Stimulated activated CD8-positive, alpha-beta memory T cell treated with anti-CD3 and anti-CD28 coated beads, Interleukin-15, amount 100 ng/mL, for 4 hours (primary cell): ENCODE measurements around the gene IMPACT.

Experiments used
- DNase-seq, 2 donors: peaks; one replicate each; pipeline ENCODE4 v3.0.0-alpha.2; 2020; ENCODE audit warnings: low read depth in 2 of 2

The IMPACT gene

GRCh38 chr18:24421831-24422230, 4.6 kb upstream of the IMPACT start:
- DNase-seq, result no peak

- DNase-seq, result no peak
Measured at GRCh38 chr18:24426073-24426397, 435 bp upstream of the IMPACT start.

GRCh38 chr18:24427484-24427883, 1.0 kb downstream of the IMPACT start:
- DNase-seq, result no peak

DNA sequence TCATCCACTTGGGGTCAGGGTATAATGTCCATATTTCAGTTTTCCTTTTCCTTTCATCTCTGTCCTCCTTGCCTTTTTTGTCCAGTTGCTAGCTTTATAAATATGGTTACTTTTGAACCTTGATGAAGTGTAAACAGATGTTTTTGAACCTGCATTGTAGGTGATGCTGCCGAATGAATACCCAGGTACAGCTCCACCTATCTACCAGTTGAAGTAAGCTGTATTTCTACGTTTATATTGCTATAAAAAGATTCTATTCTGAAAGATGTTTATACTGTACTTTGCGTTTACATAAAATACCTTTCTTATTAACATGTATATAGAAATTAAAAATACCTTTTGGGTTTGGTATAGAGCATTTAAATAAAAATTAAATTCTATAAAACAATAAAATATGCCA, 2.2 kb downstream of the IMPACT start:
- DNase-seq, result no peak

- no peak for DNase-seq
Measured at GRCh38 chr18:24429188-24429587, 2.7 kb downstream of the IMPACT start.

DNA sequence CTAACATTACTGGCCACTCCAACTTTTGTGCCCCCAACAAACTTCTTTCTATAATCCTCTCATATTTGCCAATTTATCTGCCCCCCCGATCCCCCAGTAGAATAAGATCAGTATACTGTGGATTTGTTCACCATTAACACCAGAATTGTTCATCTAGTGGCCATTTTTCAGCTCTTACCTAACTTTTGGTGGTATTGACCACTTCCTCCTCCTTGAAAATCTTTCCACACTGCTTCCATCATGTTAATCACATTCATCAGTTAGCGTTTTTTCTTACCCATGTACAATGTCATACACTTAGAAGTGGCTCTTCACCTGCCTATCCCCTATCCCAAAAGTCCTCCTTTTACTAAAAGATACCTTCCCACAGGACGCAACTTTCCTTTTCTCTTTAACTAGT, 6.1 kb downstream of the IMPACT start:
- DNase-seq, result no peak

- DNase-seq, result no peak
Measured at GRCh38 chr18:24436939-24437338, 10.5 kb downstream of the IMPACT start.

DNA sequence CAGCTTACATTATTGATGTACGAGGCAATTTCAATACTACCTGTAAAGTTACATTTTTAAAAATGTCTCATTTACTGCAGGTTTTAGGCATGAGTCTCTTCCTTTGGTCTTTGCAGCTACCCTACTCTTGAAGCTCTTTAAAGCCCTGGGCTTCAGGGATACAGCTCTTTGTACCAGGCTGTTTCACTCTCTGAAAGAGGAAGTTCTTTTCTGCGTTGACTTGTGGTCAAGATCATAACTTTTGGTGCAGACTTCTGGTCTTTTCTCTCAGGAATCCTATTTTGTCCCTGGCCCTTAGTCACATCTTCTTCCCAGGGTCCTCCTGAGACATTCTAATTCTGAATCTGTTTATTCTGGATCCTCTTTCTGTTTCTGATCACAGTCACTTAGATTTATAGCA, 17.4 kb downstream of the IMPACT start:
- DNase-seq, result no peak

GRCh38 chr18:24446453-24446852, 20.0 kb downstream of the IMPACT start:
- DNase-seq, result no peak

GRCh38 chr18:24446953-24447538, 20.6 kb downstream of the IMPACT start:
- no peak for DNase-seq

DNA sequence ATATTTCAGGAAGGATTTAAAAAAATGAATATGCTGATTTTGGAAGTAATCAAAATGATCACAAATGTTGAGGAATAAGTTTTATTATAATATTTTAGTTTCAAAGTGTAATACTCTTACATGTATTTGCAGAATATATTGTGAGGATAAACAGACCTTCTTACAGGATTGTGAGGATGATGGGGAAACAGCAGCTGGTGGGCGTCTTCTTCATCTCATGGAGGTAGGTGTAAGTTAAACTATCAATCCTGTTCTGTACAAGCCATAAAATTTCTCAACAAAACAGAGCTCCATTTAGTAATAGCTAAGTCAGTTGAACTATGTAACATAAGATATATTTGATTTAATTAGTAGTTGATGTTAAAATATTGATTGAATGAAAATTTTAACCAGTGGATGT, 21.5 kb downstream of the IMPACT start:
- DNase-seq, result no peak

DNA sequence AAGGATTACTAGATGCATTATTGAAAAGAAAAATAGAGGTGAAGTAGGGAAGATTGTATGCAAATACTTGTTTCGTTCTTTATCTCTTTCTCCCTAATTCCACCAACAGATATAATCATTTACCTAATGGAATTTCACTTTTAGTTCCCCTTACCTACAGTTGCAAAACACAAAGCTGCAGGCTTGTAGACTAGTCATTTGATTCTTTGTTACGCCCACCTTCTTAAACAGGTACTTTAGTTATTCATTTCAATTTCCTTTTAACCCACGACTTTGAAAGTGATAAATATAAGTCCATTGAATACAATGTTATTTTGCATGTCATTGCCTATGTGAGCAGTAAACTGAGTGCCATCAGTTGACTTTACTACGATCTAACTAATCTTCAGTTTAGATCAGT, 30.1 kb downstream of the IMPACT start:
- DNase-seq, result no peak

GRCh38 chr18:24459772-24460171, 33.3 kb downstream of the IMPACT start:
- DNase-seq, result no peak

DNA sequence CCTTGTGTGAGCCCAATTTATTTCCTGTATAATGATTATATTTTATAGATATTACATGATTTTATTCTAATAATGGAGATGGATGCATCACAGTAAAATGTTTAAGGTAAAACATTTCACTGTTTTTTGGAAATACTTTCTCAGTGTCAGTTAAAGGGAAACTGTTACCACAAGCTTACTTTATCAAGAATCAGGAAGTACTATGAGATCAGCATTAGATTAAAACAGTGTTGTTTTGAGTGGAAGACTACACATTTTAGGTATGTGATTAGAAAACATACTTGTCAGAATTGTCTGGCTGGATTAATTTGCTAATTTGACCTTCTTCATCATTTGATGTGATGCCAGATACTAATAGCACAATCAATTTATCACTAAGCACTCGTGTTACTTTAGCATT, 33.9 kb downstream of the IMPACT start, which contains the start of gene HRH4:
Gene HRH4 (plus strand): TSS at position 250 of the 400 bp plus-strand sequence. CDS start 92 bp downstream, at position 342.
- no peak for DNase-seq

DNA sequence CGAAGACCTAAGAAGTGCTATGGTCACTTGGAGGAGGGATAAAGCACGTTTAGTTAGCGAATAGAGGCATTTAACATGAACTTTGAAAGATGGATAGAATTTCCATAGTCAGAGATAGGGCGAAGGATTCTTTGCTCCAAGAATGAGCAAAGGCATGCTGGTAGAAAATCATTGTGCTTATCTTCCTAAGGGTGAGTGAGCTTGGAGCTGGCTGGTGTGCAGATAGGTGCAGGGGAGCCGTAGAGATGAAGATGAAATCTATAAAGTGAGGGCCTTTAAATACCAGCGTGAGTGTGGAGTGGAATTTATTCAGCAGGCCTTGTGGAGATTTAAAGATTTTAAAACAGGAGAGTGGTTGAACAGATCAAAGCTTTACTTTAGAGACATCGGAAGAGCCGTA, 35.5 kb downstream of the IMPACT start:
- no peak for DNase-seq

DNA sequence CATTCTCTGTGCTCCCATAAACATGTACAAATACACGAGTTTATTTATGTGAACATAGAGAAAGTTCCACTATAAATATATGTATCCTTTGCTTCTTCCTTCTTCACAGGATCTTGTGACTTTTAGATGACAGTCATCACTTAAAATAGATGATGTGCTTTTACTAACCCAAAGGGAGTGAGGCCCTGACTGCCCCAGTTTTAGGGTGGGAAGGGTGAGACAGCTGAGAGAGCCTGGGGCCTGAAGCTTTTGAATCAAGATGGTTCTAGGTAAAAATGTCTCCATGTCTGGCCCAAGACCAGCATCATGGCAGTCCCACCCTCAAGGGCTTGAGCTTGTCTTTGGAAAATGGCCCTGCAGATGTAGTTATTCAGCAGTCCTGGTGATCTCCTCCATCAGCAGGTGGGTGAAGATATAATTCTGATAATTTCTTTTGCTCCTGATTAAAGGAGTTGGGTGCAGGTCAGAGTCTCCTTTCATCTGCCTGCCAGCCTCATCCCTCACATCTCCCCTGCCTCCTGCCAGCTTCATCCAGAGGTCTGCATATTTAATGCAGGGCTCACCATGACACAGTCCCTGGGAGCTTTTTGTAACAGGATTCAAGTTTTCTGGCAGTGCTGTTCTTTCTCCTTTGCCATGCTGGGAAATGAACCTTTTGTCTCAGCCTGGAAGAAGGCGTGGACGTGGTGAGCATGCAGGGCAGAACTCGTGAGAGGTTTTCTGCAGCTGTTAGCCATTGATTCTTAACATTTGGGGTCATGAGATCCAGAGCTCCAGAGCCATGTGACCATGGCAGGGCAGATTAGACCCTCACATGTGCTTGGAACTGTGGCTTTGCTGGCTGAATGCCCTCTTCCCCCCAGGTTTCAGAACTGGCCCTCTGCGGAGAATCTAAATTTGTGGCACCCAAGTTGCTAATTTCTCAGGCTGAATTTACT, 36.6 kb downstream of the IMPACT start:
- DNase-seq, result no peak

DNA sequence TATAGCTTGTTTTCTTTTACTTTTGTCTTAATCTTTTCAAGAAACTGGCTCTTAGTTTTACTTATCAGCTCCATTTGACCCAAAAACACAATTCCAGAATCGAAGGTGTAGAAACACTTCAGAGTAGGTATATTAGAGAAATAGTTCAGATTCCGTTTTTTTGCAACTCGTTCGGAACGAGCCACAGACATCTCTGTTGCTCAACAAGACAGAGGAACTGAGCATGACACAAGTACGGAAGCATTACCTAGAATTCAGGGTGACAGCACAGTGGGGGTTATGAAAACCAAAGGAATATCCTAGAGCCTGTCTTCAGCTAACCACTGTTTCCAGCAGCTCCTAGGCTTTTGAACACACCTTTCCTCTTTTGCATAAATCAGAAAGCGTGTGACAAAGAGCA, 39.0 kb downstream of the IMPACT start:
- no peak for DNase-seq

DNA sequence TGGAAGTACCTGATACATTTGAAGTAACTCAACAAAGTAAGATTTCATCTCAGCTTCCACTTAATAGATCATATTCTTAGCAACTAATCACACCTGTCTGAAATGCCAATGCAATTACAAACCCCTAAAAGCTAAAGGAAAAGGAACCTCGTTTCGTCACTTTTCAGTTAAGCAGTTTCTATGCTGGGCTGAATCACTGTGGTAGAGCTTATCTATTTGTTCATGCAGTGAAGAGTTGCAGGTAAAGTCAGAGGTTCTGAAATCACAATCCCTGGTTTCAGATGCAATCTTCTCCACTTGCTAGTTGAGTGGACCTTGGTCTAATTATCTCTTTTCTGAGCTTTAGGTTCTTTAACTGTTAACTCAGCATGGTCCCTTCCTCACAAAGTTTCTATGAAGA, 40.3 kb downstream of the IMPACT start:
- no peak for DNase-seq

DNA sequence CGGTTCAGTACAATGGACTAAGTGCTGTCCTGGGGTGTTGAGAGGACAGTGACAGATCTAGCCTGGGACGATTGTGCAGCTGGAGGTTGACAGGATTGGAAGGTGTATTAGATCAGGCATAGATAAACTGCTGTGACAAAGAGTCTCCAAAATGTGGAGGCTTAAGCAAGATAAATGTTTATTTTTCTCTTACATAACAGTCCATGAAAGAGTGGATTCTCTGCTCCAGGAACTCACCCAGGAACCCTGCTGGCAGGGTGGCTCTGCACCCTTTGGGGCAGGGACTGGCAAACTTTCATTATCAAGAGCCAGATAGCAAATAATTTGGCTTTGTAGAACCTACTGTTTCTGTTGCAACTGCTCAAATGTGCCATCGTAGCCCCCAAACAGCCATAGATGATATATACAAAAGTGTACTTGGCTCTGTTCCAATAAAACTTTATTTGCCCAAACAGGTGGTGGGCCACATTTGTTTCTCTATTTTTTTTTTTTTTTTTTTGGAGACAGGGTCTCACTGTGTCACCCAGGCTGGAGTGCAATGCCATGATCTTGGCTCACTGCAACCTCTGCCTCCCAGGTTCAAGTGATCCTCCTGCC, 43.6 kb downstream of the IMPACT start:
- no peak for DNase-seq

DNA sequence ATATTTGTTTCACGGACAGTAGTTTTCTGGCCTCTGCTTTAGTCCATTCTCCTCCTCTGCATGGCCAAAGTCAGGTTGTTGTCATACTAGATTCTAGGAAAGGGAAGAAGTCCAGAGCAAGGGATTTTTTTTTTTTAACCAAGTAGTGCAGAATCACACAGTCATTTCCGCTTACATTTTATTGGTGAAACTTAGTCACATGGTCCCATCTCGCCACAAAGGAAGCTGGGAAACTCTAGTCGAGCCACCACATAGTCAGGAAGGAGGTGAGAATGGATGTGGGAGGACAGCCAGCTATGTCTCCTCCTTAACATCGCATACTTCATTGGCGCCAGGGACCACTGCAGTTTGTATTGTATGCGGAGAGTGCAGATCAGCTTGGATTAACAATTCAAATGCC, 44.3 kb downstream of the IMPACT start:
- DNase-seq, result no peak

GRCh38 chr18:24472591-24472990, 46.1 kb downstream of the IMPACT start:
- DNase-seq, result no peak

DNA sequence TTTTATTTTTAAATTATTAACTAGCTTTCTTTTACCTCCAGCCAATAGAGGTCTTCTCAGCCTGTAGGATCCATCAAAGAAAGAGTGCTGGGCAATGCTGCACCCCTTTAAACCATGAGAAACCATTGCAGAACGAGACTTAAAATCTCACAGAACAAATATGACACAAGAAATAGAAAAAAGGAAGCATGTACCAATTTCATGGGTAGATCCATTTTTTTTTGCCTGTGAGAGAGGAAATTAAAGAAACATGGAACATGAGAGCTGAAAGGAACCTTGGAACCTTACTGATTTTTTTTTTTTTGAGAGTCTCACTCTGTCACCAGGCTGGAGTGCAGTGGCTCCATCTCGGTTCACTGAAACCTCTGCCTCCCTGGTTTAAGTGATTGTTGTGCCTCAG, 47.9 kb downstream of the IMPACT start:
- no peak for DNase-seq
